GM12892 (cell line): ENCODE measurements around the gene ST7L.

Source experiments
- POLR2A ChIP-seq: IDR thresholded peaks from 2 replicates; pipeline ENCODE4 v1.6.1; 2011; ENCODE audit warnings: low read depth, low read length, control low read depth
- POLR2AphosphoS5 ChIP-seq: IDR thresholded peaks from 2 replicates; pipeline ENCODE4 v1.6.1; 2011; ENCODE audit warnings: low read depth, low read length, control low read depth

GRCh38 chr1:112554411-112554810 lies 64.5 kb downstream of the ST7L start:
- no peak for TF ChIP-seq POLR2AphosphoS5
- TF ChIP-seq POLR2A: no peak
